Endodermal cell (in vitro differentiated cells): ENCODE data around the gene PSD. TPM values are rescaled to one million over a fixed set of nuclear protein-coding genes. Genes with fewer than 3 reads are reported as not detected.

ENCODE experiments used
- DNase-seq: peaks from one replicate; pipeline ENCODE4 v3.0.0-alpha.2; 2017
- H3K27ac ChIP-seq: 2 replicates; pipeline ENCODE4 v1.5.1; 2013; ENCODE audit warnings: mild to moderate bottlenecking, low read depth, low read length, moderate library complexity
- H3K27me3 ChIP-seq: 2 replicates; pipeline ENCODE4 v1.6.1; 2013; ENCODE audit warnings: mild to moderate bottlenecking, low read length, moderate library complexity; ENCODE audit not compliant: insufficient read depth, control insufficient read depth, poor library complexity, severe bottlenecking
- H3K36me3 ChIP-seq: 2 replicates; pipeline ENCODE4 v1.7.0; 2013; ENCODE audit warnings: mild to moderate bottlenecking, low read length, moderate library complexity; ENCODE audit not compliant: control insufficient read depth, insufficient read depth
- H3K4me1 ChIP-seq: one replicate; pipeline ENCODE4 v1.7.0; 2013; ENCODE audit warnings: low read length; ENCODE audit not compliant: control insufficient read depth, insufficient read depth
- H3K4me3 ChIP-seq: 2 replicates; pipeline ENCODE4 v1.5.1; 2013; ENCODE audit warnings: mild to moderate bottlenecking, low read length, moderate library complexity
- H3K9ac ChIP-seq: 2 replicates; pipeline ENCODE4 v1.6.1; 2013; ENCODE audit warnings: mild to moderate bottlenecking, low read length, moderate library complexity; ENCODE audit not compliant: poor library complexity, severe bottlenecking; ENCODE audit errors: extremely low read depth
- H3K9me3 ChIP-seq: 2 replicates; pipeline ENCODE4 v1.6.1; 2013; ENCODE audit warnings: mild to moderate bottlenecking, low read length, moderate library complexity; ENCODE audit not compliant: control insufficient read depth
- H3K27ac Mint-ChIP-seq: 2 replicates; pipeline ENCODE4 v1.8.0; 2020; ENCODE audit warnings: mixed read lengths
- H3K27me3 Mint-ChIP-seq: 2 replicates; pipeline ENCODE4 v1.8.0; 2021; ENCODE audit warnings: mild to moderate bottlenecking, mixed read lengths; ENCODE audit not compliant: insufficient read depth
- H3K36me3 Mint-ChIP-seq: 2 replicates; pipeline ENCODE4 v1.8.0; 2020; ENCODE audit warnings: low read depth, mixed read lengths
- H3K4me1 Mint-ChIP-seq: 2 replicates; pipeline ENCODE4 v1.8.0; 2020; ENCODE audit warnings: mixed read lengths
- H3K4me3 Mint-ChIP-seq: 2 replicates; pipeline ENCODE4 v1.8.0; 2020; ENCODE audit warnings: mild to moderate bottlenecking, moderate library complexity, mixed read lengths
- H3K9me3 Mint-ChIP-seq: 2 replicates; pipeline ENCODE4 v1.8.0; 2020; ENCODE audit warnings: mild to moderate bottlenecking, mixed read lengths
- WGBS, 2 experiments: methylation state at CpG; one replicate each; pipeline versions ENCODE4 v1.1.5 to v1.1.7; 2013; ENCODE audit warnings: missing lambda C conversion rate in 2 of 2, mixed read lengths in 1 of 2; ENCODE audit not compliant: insufficient coverage in 1 of 2, insufficient read length in 1 of 2; 5-methylcytosine and 5-hydroxymethylcytosine counted together
- total RNA-seq, 2 donors: library from RNA; stranded (reverse); fragmentation: NEBNext Ultra II Directional in 1 of 2; extraction: Animal tissue kit (Norgen Biotek cat#: 25700) in 1 of 2; gene quantifications; 2 replicates in 1 of 2; 3 replicates in 1 of 2; pipeline ENCODE4 v1.2.1, GENCODE V29; 2021
- TF ChIP-seq, protein P1 (sequence below): fragments of 200-600 bp; sonication (generic); conservative IDR thresholded peaks from 2 replicates; pipeline ENCODE4 v1.5.0; 2021; ENCODE audit warnings: antibody characterized with exemption, mild to moderate bottlenecking

Gene PSD
- total RNA-seq, 2 donors from 2014 or later, result 2.8 to 8.3 TPM

GRCh38 chr10:102409604-102410428 lies 8.8 kb downstream of the PSD start:
- Histone ChIP-seq H3K36me3 (no peaks in the 10 kb centered on the region), H3K9me3 (no peaks in the 10 kb centered on the region), H3K27ac (no peak overlapping the region), H3K4me1 (no peaks in the 10 kb centered on the region), H3K4me3 (peak overlapping the region; percentile 75), H3K27me3 (peaks cover 65% of the 10 kb centered on the region), H3K9ac (no peak overlapping the region)
- TF ChIP-seq, protein P1, sequence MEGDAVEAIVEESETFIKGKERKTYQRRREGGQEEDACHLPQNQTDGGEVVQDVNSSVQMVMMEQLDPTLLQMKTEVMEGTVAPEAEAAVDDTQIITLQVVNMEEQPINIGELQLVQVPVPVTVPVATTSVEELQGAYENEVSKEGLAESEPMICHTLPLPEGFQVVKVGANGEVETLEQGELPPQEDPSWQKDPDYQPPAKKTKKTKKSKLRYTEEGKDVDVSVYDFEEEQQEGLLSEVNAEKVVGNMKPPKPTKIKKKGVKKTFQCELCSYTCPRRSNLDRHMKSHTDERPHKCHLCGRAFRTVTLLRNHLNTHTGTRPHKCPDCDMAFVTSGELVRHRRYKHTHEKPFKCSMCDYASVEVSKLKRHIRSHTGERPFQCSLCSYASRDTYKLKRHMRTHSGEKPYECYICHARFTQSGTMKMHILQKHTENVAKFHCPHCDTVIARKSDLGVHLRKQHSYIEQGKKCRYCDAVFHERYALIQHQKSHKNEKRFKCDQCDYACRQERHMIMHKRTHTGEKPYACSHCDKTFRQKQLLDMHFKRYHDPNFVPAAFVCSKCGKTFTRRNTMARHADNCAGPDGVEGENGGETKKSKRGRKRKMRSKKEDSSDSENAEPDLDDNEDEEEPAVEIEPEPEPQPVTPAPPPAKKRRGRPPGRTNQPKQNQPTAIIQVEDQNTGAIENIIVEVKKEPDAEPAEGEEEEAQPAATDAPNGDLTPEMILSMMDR, result no peak
- 42 to 50% methylated on average over 15 to 24 of the region's 24 CpGs for WGBS, 2 experiments
- DNase-seq, result peak; percentile 71
- Mint-ChIP-seq H3K27ac (no peak overlapping the region), H3K27me3 (peaks cover 81% of the 10 kb centered on the region), H3K4me1 (peaks cover 18% of the 10 kb centered on the region), H3K4me3 (peak overlapping the region; percentile 53), H3K36me3 (no peaks in the 10 kb centered on the region), H3K9me3 (no peaks in the 10 kb centered on the region)

DNA sequence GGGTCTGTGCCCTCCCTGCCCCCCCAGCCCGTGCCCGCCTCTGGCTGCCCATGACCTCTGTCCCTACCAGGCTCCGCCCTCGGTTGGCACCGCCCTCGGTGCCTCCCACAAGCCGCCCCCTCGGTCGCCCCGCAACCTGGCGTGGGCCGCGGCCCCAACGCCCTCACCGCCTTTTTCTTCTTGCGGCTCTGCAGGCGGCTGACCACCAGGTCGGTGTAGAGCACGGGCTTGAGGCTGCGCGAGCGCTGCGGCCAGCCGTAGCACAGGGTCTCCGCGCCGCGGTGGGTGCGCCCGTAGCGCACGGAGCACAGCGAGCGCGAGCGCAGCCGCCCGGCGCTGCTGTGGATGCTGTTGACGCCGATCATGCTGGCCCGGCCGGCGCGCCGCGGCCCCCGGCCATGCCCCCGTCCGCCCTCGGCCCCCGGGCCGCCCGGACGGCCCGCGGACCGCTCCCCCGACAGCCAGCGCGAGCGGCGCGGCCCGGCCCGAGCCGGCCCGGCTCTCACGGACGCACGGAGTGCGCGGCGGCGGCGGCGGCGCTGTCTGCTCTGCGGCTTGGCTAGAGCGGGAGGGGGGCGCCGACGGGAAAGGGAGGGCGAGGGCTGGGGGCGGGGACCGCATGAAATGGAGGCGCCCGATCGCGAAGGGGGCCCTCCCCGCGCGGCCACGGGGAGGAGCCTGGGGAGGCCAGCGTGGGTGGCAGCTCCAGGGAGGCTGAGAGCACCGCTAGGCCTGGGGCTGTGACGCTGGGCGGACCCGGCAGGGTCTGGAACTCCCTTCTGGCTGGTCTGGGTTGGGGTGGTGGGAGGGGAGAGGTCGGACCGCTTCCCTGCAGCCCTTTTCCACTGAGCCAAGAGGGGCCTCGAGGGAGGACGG lies 9.6 kb downstream of the PSD start:
- Histone ChIP-seq H3K9me3 (no peaks in the 10 kb centered on the region), H3K36me3 (no peaks in the 10 kb centered on the region), H3K9ac (no peak overlapping the region), H3K27ac (no peak overlapping the region), H3K4me1 (no peaks in the 10 kb centered on the region), H3K4me3 (peak overlapping the region; percentile 62), H3K27me3 (peaks cover 65% of the 10 kb centered on the region)
- Mint-ChIP-seq H3K36me3 (no peaks in the 10 kb centered on the region), H3K4me1 (peaks cover 18% of the 10 kb centered on the region), H3K27me3 (peaks cover 74% of the 10 kb centered on the region), H3K27ac (no peak overlapping the region), H3K9me3 (no peaks in the 10 kb centered on the region), H3K4me3 (peak overlapping the region; percentile 53)
- WGBS, 2 experiments, result 0 to 3% methylated on average over 1 to 101 of the region's 103 CpGs
- TF ChIP-seq, protein P1, result no peak
- peak; percentile 78 for DNase-seq

DNA sequence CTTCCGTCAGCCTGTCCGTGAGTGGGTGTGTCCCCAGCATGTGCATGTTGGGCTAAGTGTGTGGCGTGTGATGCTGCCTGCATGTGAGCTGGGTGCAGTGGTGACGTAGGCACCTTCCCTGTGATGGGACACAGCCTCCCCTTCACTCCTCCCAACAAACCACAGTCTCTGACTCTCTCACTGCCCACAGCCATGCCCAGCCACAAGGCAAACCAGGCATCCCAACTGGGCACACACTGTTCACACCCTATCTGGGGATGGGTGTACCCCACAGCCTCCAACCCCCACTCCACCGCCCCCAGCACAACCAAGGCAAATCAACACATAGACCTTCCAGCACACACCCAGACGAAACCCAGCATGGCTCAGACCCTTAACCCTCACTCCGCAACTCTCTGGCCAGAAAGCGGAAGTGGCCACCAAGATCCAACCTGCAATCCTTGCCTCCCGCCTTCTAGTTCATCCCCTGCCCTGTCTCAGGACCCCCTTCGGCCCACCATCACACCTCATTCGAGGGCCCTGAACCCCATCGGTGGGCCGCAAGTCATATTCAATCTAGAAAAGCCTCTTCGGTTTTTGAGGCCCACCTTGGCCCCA lies 10.4 kb downstream of the PSD start:
- Histone ChIP-seq H3K4me1 (no peaks in the 10 kb centered on the region), H3K4me3 (peak overlapping the region; percentile 62), H3K27ac (no peak overlapping the region), H3K9ac (no peak overlapping the region), H3K9me3 (no peaks in the 10 kb centered on the region), H3K27me3 (peaks cover 65% of the 10 kb centered on the region), H3K36me3 (no peaks in the 10 kb centered on the region)
- no peaks in the 10 kb centered on the region for H3K9me3 Mint-ChIP-seq
- H3K4me3 Mint-ChIP-seq, result peak overlapping the region; percentile 53
- no peaks in the 10 kb centered on the region for H3K36me3 Mint-ChIP-seq
- no peak for DNase-seq
- H3K27ac Mint-ChIP-seq, result no peak overlapping the region
- H3K27me3 Mint-ChIP-seq, result peaks cover 73% of the 10 kb centered on the region
- TF ChIP-seq, protein P1, result no peak
- 79 to 85% methylated on average over 10 to 14 of the region's 14 CpGs for WGBS, 2 experiments
- peaks cover 18% of the 10 kb centered on the region for H3K4me1 Mint-ChIP-seq
